Breast epithelium (tissue), 3 donors: ENCODE data around the gene TSPYL2.

Source experiments
- CTCF ChIP-seq, 3 donors: fragments of 450-650 bp; IDR thresholded peaks; one replicate each; pipeline ENCODE4 v1.5.1; 2016 to 2017; ENCODE audit warnings: antibody characterized with exemption in 3 of 3, mild to moderate bottlenecking in 3 of 3, moderate library complexity in 3 of 3
- POLR2AphosphoS5 ChIP-seq, 3 donors: sonication (generic); formaldehyde crosslinking; IDR thresholded peaks; one replicate each; pipeline ENCODE4 v1.6.1; 2017; ENCODE audit warnings: antibody characterized with exemption in 3 of 3

DNA sequence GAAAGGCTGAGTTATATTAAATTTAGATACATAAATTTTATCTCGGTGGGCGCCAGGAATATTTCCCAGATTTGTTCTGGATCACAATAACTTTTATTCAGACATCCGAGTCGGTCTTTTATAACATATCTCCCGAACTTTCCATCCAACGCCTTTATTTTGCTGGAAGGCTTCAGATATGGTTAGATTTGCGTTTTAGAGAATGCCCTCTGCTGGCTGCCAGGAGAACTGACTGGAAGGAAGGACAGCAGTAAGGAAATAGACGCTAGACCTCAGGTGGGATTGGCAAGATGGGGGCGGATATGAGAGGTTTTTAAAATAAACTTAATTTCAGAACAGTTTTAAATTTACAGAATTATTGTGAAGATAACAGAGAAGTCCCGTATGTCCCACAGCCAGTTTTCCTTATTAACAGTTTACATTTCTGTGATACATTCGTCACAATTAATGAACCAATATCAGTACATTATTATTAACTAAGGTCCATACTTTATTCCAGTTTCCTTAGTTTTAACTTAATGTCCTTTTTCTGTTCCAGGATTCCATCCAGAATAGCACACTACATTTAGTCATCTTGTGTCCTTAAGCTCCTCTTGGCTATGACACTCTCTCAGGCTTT, 7.2 kb downstream of the TSPYL2 start:
- peak; percentile 48 to 73 (median 58) for TF ChIP-seq CTCF (IDR thresholded peaks at IDR 0.05)
- no peak for TF ChIP-seq POLR2AphosphoS5 (IDR thresholded peaks at IDR 0.05)
